Measurements from ENCODE around the gene ZFYVE21. TPM values are rescaled to one million over a fixed set of nuclear protein-coding genes. Genes with fewer than 3 reads are reported as not detected.

Gene ZFYVE21
- total RNA-seq, 1 experiment from 2014 or later, result 31.3 TPM

DNA sequence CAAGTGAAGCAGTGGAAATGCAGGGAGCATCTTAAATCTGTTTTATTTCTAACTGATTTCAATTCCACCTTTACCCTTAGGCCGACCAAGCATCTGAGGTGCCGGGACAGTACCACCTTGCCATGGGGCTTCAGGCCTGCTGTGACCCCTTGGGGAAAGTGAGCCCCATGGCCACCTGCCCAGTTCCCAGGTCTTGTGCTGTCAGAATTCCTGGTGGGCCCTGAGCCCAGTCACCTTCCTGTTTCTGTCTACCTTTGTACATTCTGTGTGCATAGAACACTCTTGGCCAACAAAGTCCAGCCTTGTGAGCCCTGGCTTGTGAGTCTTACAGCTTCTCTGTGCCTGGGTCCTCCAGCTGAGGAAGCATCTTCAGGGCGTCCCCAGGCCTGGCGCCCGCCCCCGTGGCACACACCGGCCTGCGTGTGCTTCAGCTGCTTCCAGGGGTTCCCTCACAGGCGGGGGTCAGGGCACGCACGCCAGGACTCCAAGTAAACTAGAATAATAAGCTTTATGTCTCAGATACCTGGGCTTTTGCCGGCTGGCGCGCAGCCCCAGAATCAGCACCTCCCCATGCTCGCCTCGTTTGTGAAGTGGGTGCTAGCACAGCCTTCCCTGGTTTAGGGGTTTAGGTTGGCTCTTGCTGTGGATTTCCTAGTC is 10.3 kb downstream of the ZFYVE21 start:
- Histone ChIP-seq H4K20me1 (ENCODE audit: insufficient read depth) (no peaks in the 10 kb centered on the region), H2AFZ (ENCODE audit: low read depth, low read length, poor library complexity, severe bottlenecking) (no peak overlapping the region), H3K27me3 (ENCODE audit: insufficient read depth, low read length) (no peaks in the 10 kb centered on the region), H3K4me2 (ENCODE audit: low read length) (no peak overlapping the region), H3K9me2 (ENCODE audit: insufficient read depth) (no peaks in the 10 kb centered on the region), H3K4me1 (ENCODE audit: control insufficient read depth in 1 of 2, insufficient read depth in 2 of 2, low read length in 2 of 2) (peaks cover 15 to 23% of the 10 kb centered on the region in 2 experiments), H3K9ac (ENCODE audit: low read length) (no peak overlapping the region), H3K27ac (ENCODE audit: low read depth, low read length) (no peak overlapping the region), H3K79me2 (ENCODE audit: insufficient read depth, low read length) (peaks cover 31% of the 10 kb centered on the region), H3K36me3 (ENCODE audit: control insufficient read depth in 1 of 2, insufficient read depth in 2 of 2, low read length in 2 of 2) (peaks cover 0 to 9% of the 10 kb centered on the region in 2 experiments; a peak in 2 of 4 replicates), H3K4me3 (replicated peaks in 1 of 2; ENCODE audit: low read depth in 1 of 2, low read length in 2 of 2) (no peak overlapping the region), H3K9me3 (ENCODE audit: control insufficient read depth in 1 of 2, insufficient read depth in 1 of 2, low read depth in 1 of 2, low read length in 2 of 2) (no peaks in the 10 kb centered on the region)
- TF ChIP-seq, protein P1, sequence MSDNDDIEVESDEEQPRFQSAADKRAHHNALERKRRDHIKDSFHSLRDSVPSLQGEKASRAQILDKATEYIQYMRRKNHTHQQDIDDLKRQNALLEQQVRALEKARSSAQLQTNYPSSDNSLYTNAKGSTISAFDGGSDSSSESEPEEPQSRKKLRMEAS (IDR thresholded peaks at IDR 0.05), result no peak
- TF ChIP-seq CBX3 (IDR thresholded peaks at IDR 0.05; ENCODE audit: low read depth) (no peak), FOSL1 (IDR thresholded peaks at IDR 0.05; ENCODE audit: low read depth) (no peak), EZH2 (IDR thresholded peaks at IDR 0.05) (no peak), YY1 (IDR thresholded peaks at IDR 0.05; ENCODE audit: extremely low read depth, insufficient replicate concordance, low read depth, low read length) (no peak), SP1 (IDR thresholded peaks at IDR 0.05; ENCODE audit: low read depth) (no peak), EZH2phosphoT487 (IDR thresholded peaks at IDR 0.05; ENCODE audit: borderline replicate concordance) (no peak)
- TF ChIP-seq, protein P2, sequence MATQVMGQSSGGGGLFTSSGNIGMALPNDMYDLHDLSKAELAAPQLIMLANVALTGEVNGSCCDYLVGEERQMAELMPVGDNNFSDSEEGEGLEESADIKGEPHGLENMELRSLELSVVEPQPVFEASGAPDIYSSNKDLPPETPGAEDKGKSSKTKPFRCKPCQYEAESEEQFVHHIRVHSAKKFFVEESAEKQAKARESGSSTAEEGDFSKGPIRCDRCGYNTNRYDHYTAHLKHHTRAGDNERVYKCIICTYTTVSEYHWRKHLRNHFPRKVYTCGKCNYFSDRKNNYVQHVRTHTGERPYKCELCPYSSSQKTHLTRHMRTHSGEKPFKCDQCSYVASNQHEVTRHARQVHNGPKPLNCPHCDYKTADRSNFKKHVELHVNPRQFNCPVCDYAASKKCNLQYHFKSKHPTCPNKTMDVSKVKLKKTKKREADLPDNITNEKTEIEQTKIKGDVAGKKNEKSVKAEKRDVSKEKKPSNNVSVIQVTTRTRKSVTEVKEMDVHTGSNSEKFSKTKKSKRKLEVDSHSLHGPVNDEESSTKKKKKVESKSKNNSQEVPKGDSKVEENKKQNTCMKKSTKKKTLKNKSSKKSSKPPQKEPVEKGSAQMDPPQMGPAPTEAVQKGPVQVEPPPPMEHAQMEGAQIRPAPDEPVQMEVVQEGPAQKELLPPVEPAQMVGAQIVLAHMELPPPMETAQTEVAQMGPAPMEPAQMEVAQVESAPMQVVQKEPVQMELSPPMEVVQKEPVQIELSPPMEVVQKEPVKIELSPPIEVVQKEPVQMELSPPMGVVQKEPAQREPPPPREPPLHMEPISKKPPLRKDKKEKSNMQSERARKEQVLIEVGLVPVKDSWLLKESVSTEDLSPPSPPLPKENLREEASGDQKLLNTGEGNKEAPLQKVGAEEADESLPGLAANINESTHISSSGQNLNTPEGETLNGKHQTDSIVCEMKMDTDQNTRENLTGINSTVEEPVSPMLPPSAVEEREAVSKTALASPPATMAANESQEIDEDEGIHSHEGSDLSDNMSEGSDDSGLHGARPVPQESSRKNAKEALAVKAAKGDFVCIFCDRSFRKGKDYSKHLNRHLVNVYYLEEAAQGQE (IDR thresholded peaks at IDR 0.05; ENCODE audit: low read depth), result no peak
- intact Hi-C loops (cut with micrococcal nuclease), result no loop called here
- ChIA-PET CTCF (no interaction called here), RAD21 (ENCODE audit: low non-redundant PET in 1 of 2, low total read pairs in 2 of 2, uncharacterized antibody in 2 of 2, unreplicated experiment in 2 of 2) (no interaction called here), POLR2A (no interaction called here)
- DNase-seq (ENCODE audit: low read depth, low spot score) (no peak), ATAC-seq (no peak)
- no TSS peak for BruUV-seq (replicated peaks)
